Right atrium auricular region (tissue), 2 donors: ENCODE results near the gene KRT12. TPM values are rescaled to one million over a fixed set of nuclear protein-coding genes. Genes with fewer than 3 reads are reported as not detected.

ENCODE experiments used
- DNase-seq: peaks from one replicate; pipeline ENCODE4 v3.0.0-alpha.2; 2019; ENCODE audit warnings: low spot score
- H3K27ac ChIP-seq, 2 donors: fragments of 200-600 bp; sonication (generic); 1 replicate in 1 of 2; 2 replicates in 1 of 2; pipeline ENCODE4 v1.5.1; 2016 to 2019
- H3K27me3 ChIP-seq, 2 donors: fragments of 200-600 bp; sonication (generic); one replicate each; pipeline versions ENCODE4 v1.5.1 to v1.6.0; 2017 to 2019
- H3K36me3 ChIP-seq: fragments of 200-600 bp; sonication (generic); one replicate; pipeline ENCODE4 v1.5.1; 2016
- H3K4me1 ChIP-seq, 2 donors: fragments of 200-600 bp; sonication (generic); one replicate each; pipeline versions ENCODE4 v1.5.1 to v1.6.0; 2017 to 2019
- H3K4me3 ChIP-seq, 2 donors: fragments of 200-600 bp; sonication (generic); 1 replicate in 1 of 2; 2 replicates in 1 of 2; pipeline ENCODE4 v1.5.1; 2017 to 2019; ENCODE audit warnings: mild to moderate bottlenecking in 1 of 2, moderate library complexity in 1 of 2
- H3K9me3 ChIP-seq, 2 donors: fragments of 200-600 bp; sonication (generic); one replicate each; pipeline ENCODE4 v1.5.1; 2019
- total RNA-seq, 2 donors: library from RNA; depleted of rRNA; stranded (reverse); fragments of >200 nt; gene quantifications; one replicate each; pipeline ENCODE4 v1.1.0, GENCODE V29; 2016
- TF ChIP-seq, protein P1 (sequence below), 2 donors: fragments of 200-600 bp; sonication (generic); IDR thresholded peaks; one replicate each; pipeline ENCODE4 v1.5.1; 2019; ENCODE audit warnings: antibody characterized with exemption in 2 of 2

The KRT12 gene
- total RNA-seq, 2 donors from 2014 or later, result not detected

DNA sequence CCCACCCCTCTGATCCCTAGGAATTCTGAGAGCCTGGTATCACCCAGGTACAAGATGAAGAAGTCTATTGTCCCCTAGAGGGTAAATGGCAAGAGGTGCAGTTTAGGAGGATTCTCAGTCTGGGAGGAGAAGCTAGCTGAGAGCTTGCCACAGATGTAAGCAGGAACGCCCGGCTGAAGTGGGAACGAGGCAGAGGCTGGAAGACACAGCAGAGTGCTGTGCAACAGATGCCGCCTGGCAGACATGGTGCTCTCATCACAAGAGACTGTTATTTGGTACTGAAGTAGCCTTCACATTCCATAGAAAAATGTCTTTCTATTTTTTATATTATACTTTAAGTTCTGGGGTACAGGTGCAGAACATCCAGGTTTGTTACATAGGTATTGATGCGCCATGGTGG is 38.3 kb upstream of the KRT12 start:
- H3K4me3 ChIP-seq, result no peak overlapping the region
- TF ChIP-seq, protein P1, sequence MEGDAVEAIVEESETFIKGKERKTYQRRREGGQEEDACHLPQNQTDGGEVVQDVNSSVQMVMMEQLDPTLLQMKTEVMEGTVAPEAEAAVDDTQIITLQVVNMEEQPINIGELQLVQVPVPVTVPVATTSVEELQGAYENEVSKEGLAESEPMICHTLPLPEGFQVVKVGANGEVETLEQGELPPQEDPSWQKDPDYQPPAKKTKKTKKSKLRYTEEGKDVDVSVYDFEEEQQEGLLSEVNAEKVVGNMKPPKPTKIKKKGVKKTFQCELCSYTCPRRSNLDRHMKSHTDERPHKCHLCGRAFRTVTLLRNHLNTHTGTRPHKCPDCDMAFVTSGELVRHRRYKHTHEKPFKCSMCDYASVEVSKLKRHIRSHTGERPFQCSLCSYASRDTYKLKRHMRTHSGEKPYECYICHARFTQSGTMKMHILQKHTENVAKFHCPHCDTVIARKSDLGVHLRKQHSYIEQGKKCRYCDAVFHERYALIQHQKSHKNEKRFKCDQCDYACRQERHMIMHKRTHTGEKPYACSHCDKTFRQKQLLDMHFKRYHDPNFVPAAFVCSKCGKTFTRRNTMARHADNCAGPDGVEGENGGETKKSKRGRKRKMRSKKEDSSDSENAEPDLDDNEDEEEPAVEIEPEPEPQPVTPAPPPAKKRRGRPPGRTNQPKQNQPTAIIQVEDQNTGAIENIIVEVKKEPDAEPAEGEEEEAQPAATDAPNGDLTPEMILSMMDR (IDR thresholded peaks at IDR 0.05), result no peak
- peaks cover 0 to 5% of the 10 kb centered on the region in 2 donors for H3K4me1 ChIP-seq
- no peaks in the 10 kb centered on the region for H3K9me3 ChIP-seq
- no peaks in the 10 kb centered on the region for H3K27me3 ChIP-seq
- H3K27ac ChIP-seq, result no peak overlapping the region
- H3K36me3 ChIP-seq, result no peaks in the 10 kb centered on the region
- no peak for DNase-seq

DNA sequence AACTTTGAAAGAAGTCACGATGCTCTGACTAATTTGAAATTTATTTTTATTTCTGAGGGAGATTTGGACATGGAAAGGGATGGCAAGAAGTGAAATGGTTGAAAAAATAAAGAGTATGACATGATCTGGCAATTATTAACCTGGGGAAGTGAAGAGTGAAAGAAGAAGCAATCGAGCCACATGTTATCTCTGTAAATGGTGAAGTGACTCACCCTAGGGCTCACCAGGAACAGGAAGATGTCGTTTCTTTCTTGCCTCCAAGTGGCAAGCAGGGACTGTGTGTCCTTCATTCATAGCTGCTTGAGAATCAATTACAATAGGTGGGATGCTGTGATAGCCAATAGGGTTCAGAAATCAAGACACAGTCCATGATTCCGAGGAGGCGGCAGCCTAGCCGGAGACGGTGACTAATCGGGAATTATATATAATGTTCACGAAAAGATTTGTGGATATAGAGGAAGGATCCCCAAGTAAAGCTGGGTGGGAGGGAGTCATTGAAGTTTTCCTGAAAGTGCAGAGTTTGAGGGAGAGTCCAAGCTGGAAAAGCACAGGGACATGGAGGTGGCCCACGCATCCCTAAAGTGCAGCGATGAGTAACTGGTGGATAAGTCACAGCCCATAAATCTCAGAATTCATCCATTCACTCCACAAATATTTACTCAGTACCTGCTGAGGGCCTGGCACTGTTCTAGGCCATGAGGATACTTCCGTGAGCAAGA is 36.3 kb upstream of the KRT12 start:
- Histone ChIP-seq H3K4me1 (no peaks in the 10 kb centered on the region), H3K36me3 (no peaks in the 10 kb centered on the region), H3K4me3 (no peak overlapping the region), H3K9me3 (no peaks in the 10 kb centered on the region), H3K27me3 (no peaks in the 10 kb centered on the region), H3K27ac (no peak overlapping the region)
- TF ChIP-seq, protein P1 (IDR thresholded peaks at IDR 0.05), result no peak
- no peak for DNase-seq

DNA sequence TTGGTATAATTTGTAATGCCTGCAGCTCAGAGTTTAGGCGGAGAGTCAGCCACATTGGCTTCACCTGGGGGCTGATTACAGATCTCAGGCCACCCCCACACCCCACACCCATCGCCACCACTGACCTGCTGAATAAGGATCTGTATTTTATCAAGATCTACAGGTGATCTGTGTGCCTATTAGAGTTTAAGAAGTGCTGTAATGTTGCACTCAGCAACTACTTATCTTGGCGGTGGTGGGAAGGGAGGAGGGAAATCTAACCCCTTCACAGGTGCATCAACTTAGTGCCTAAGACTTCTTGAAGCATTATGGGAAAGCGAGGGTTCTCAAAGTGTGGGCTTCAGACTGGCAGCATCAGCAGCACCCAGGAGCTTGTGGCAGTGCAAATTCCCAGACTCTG is 35.5 kb upstream of the KRT12 start:
- Histone ChIP-seq H3K4me3 (no peak overlapping the region), H3K4me1 (no peaks in the 10 kb centered on the region), H3K27ac (no peak overlapping the region), H3K27me3 (no peaks in the 10 kb centered on the region), H3K36me3 (no peaks in the 10 kb centered on the region), H3K9me3 (no peaks in the 10 kb centered on the region)
- TF ChIP-seq, protein P1 (IDR thresholded peaks at IDR 0.05), result no peak
- DNase-seq, result no peak

DNA sequence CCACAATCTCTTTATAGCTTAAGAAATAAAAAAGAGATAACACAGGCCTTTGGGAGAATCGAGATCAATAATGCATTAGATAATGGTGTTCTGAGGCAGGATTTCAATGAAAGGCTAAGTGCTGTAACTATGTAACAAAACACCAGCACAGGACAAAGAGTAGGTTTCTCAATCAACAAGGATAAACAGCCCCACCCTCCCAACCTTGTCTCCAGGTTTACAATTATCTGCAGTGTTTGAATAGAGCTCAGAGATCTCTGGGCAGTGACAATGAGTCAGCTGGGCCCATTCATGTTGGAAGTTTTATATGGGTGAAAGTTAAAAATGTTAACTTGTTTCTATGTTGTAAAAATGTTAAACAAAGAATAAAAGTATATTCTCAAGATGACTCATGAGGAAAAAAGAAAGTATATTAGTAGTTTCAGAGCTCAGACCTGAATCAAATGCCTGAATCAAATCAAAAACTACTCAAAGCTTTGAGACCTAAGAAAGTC is 35.0 kb upstream of the KRT12 start:
- Histone ChIP-seq H3K9me3 (no peaks in the 10 kb centered on the region), H3K36me3 (no peaks in the 10 kb centered on the region), H3K4me3 (no peak overlapping the region), H3K4me1 (no peaks in the 10 kb centered on the region), H3K27me3 (no peaks in the 10 kb centered on the region), H3K27ac (no peak overlapping the region)
- TF ChIP-seq, protein P1 (IDR thresholded peaks at IDR 0.05), result no peak
- no peak for DNase-seq

DNA sequence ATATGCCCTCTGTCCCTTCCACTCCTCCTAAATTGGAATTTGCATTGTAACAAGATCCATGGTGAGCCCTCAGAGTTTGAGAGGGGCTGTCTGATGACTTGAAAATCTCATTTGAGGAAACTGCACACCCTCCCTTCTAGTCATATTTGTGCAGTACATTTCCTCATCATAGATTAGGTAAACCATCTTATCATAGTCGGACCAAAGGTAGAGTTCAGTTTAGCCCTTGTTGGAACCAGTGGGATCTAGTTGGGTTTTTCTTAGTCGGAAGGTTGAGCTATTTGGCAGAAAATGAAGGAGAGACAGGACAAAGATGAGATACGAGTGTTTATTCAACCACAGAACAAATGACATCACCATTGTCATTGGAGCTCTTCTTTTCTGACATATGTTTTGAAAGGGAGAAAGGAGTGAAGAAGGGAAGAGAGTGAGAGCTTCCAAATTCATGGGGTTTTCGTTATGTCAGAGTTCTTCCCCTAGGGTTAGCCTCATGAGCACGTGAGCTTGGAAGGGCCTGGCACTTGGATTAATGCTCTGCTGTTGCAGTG is 33.9 kb upstream of the KRT12 start:
- H3K36me3 ChIP-seq, result no peaks in the 10 kb centered on the region
- no peak overlapping the region for H3K4me3 ChIP-seq
- H3K4me1 ChIP-seq, result no peaks in the 10 kb centered on the region
- DNase-seq, result no peak
- H3K27ac ChIP-seq, result no peak overlapping the region
- TF ChIP-seq, protein P1 (IDR thresholded peaks at IDR 0.05), result no peak
- H3K27me3 ChIP-seq, result no peaks in the 10 kb centered on the region
- no peaks in the 10 kb centered on the region for H3K9me3 ChIP-seq
